Stomach (tissue), 9 donors: ENCODE results near the gene POU3F3. TPM values are rescaled to one million over a fixed set of nuclear protein-coding genes. Genes with fewer than 3 reads are reported as not detected.

Source experiments
- DNase-seq, 2 donors: peaks; one replicate each; pipeline versions ENCODE4 v3.0.0 to v3.0.0-alpha.2; 2013 to 2019
- H3K27ac ChIP-seq, 5 donors: fragments of 200-600 bp in 4 of 5; sonication (generic) in 4 of 5; one replicate each; pipeline ENCODE4 v1.5.1; 2013 to 2019; ENCODE audit warnings: mild to moderate bottlenecking in 1 of 5, moderate library complexity in 1 of 5
- H3K27me3 ChIP-seq, 3 donors: fragments of 200-600 bp; sonication (generic); one replicate each; pipeline ENCODE4 v1.5.1; 2017 to 2019; ENCODE audit warnings: mixed run types in 1 of 3
- H3K36me3 ChIP-seq, 4 donors: fragments of 200-600 bp; sonication (generic); 1 replicate in 3 of 4; 2 replicates in 1 of 4; pipeline ENCODE4 v1.5.1; 2016 to 2019
- H3K4me1 ChIP-seq, 4 donors: fragments of 200-600 bp; sonication (generic); one replicate each; pipeline ENCODE4 v1.5.1; 2016 to 2019
- H3K4me3 ChIP-seq, 4 donors: fragments of 200-600 bp; sonication (generic) in 3 of 4; one replicate each; pipeline ENCODE4 v1.5.1; 2016 to 2019; ENCODE audit warnings: mild to moderate bottlenecking in 1 of 4
- H3K9me3 ChIP-seq, 4 donors: fragments of 200-600 bp; sonication (generic); one replicate each; pipeline ENCODE4 v1.5.1; 2016 to 2019
- CTCF ChIP-seq, 7 experiments: fragments of 450-650 bp in 4 of 7; fragments of 200-600 bp in 3 of 7; sonication (generic) in 3 of 7; IDR thresholded peaks; one replicate each; pipeline ENCODE4 v1.5.1; 2016 to 2019; ENCODE audit warnings: antibody characterized with exemption in 7 of 7, control low read depth in 2 of 7, mild to moderate bottlenecking in 1 of 7
- EP300 ChIP-seq: sonication (generic); formaldehyde crosslinking; IDR thresholded peaks from one replicate; pipeline ENCODE4 v1.6.1; 2017; ENCODE audit warnings: antibody characterized with exemption
- POLR2A ChIP-seq, 4 donors: fragments of 450-650 bp; IDR thresholded peaks; one replicate each; pipeline ENCODE4 v1.6.1; 2016; ENCODE audit warnings: antibody characterized with exemption in 4 of 4, control low read depth in 2 of 4, mild to moderate bottlenecking in 1 of 4, moderate library complexity in 1 of 4
- POLR2AphosphoS5 ChIP-seq, 3 donors: sonication (generic); formaldehyde crosslinking; IDR thresholded peaks; one replicate each; pipeline ENCODE4 v1.6.1; 2016; ENCODE audit warnings: antibody characterized with exemption in 3 of 3
- WGBS, 5 donors: extraction: QIAGEN DNeasy Blood & Tissue Kit in 3 of 5; methylation state at CpG; one replicate each; pipeline versions ENCODE4 v1.1.5 to v1.1.7; 2013 to 2018; 5-methylcytosine and 5-hydroxymethylcytosine counted together
- intact Hi-C: fragments of 100-400 bp; cut with DNase I; formaldehyde crosslinking; loops from one replicate; pipeline ENCODE4 v1.15.1; 2023; ENCODE audit warnings: low total_unique reads
- polyA plus RNA-seq, 3 donors: library from polyadenylated mRNA; stranded (reverse); fragments of 200-250 nt; gene quantifications; one replicate each; pipeline ENCODE4 v1.2.3, GENCODE V29; 2013
- total RNA-seq, 5 donors: library from RNA; depleted of rRNA; stranded (reverse); fragments of >200 nt; gene quantifications; one replicate each; pipeline versions ENCODE4 v1.1.0 to v1.2.3, GENCODE V29; 2014 to 2016
- donor health status: healthy with polysubstance abuse.
- donor health status: Bipolar disorder and iron deficiency.
- donor health status: healthy.

POU3F3 gene
- total and polyA plus RNA-seq, 8 donors, result 0.37 to 0.93 TPM; not detected in 6

GRCh38 chr2:104861351-104862057 lies 7.6 kb downstream of the POU3F3 start:
- DNase-seq, result no peak
- TF ChIP-seq POLR2A (IDR thresholded peaks at IDR 0.05) (no peak), EP300 (no peak), CTCF (IDR thresholded peaks at IDR 0.05) (no peak), POLR2AphosphoS5 (IDR thresholded peaks at IDR 0.05) (no peak)
- WGBS, 5 donors, result 6 to 11% (median 8%) methylated on average over 11 of the region's 11 CpGs
- H3K4me3 ChIP-seq, result peak overlapping the region in 1 of 4 donors; percentile 23
- no peak overlapping the region for H3K27ac ChIP-seq
- H3K27me3 ChIP-seq, result peaks cover 51 to 100% (median 91%) of the 10 kb centered on the region in 3 donors
- no peaks in the 10 kb centered on the region for H3K36me3 ChIP-seq
- H3K9me3 ChIP-seq, result peaks cover 0 to 10% (median 1%) of the 10 kb centered on the region in 4 donors
- intact Hi-C loops, result no loop called here
- H3K4me1 ChIP-seq, result peaks cover 3 to 39% (median 26%) of the 10 kb centered on the region in 4 donors

DNA sequence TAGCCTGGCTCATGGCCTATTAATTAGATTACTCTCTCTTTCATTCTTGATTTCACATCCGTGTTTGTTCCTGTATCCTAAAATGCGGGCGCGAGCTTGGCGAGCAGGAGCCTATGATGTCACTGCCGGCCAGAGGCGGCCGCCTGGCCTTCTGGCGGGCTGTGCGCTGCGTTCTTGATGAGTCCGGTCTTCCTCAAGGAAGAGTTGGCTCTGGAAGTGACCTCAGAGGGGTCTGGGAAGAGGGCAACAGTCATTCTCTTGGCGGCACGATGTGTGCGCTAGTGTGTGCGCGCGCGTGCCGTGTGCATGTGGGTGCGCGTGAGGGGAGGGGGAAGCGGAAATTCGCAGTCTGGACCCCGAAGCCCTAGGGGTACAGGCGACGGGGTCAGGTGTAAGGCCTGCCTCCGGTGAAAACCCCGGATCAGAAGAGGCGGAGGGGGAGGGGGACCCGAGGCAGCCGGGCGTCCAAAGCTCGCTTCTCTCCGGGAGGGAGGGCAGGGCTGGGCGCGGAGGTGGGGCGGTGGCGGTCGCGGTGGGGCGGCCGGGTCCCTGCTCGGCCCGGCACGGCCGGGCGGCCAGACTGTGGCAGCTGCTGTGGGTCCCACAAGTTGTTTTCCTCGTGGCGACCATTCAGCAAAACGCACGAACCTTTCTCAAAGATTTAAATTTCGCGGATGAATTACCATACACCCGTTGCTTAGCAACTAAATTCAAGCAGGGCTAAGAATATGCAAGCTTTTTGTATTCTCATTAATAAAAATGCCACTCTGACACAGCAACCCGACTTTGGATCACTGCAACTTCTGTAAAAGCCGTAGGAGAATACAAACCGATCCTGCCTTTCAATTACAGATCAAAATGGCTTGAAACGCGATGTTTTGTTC lies 8.4 kb downstream of the POU3F3 start:
- Histone ChIP-seq H3K9me3 (peaks cover 0 to 7% (median 1%) of the 10 kb centered on the region in 4 donors), H3K4me3 (peak overlapping the region in 1 of 4 donors; percentile 23), H3K27me3 (peaks cover 53 to 100% (median 92%) of the 10 kb centered on the region in 3 donors), H3K4me1 (peaks cover 0 to 38% (median 21%) of the 10 kb centered on the region in 4 donors), H3K36me3 (no peaks in the 10 kb centered on the region), H3K27ac (peak overlapping the region in 1 of 5 donors; percentile 6)
- intact Hi-C loops, result no loop called here
- 3 to 7% (median 6%) methylated on average over 35 to 60 of the region's 60 CpGs for WGBS, 5 donors
- peak in 1 of 2 donors; percentile 70 for DNase-seq
- TF ChIP-seq EP300 (no peak), POLR2AphosphoS5 (IDR thresholded peaks at IDR 0.05) (no peak), POLR2A (IDR thresholded peaks at IDR 0.05) (no peak), CTCF (IDR thresholded peaks at IDR 0.05) (no peak)

- TF ChIP-seq POLR2A (IDR thresholded peaks at IDR 0.05) (no peak), CTCF (IDR thresholded peaks at IDR 0.05) (no peak), POLR2AphosphoS5 (IDR thresholded peaks at IDR 0.05) (no peak), EP300 (no peak)
- H3K27ac ChIP-seq, result no peak overlapping the region
- WGBS, 5 donors, result 8 to 21% (median 16%) methylated on average over 8 of the region's 8 CpGs
- no peak overlapping the region for H3K4me3 ChIP-seq
- intact Hi-C loops, result no loop called here
- H3K36me3 ChIP-seq, result no peaks in the 10 kb centered on the region
- peaks cover 0 to 36% (median 19%) of the 10 kb centered on the region in 4 donors for H3K4me1 ChIP-seq
- H3K27me3 ChIP-seq, result peaks cover 51 to 100% (median 92%) of the 10 kb centered on the region in 3 donors
- no peak for DNase-seq
- peaks cover 0 to 7% (median 1%) of the 10 kb centered on the region in 4 donors for H3K9me3 ChIP-seq
Observed at GRCh38 chr2:104863146-104863467, 9.2 kb downstream of the POU3F3 start.

- DNase-seq, result no peak
Observed at GRCh38 chr2:104863468-104864279, 9.8 kb downstream of the POU3F3 start.

More at GRCh38 chr2:104863468-104864279, 9.8 kb downstream of the POU3F3 start:
- Histone ChIP-seq H3K27ac (no peak overlapping the region), H3K36me3 (no peaks in the 10 kb centered on the region), H3K9me3 (peaks cover 0 to 2% (median under 1%) of the 10 kb centered on the region in 4 donors), H3K27me3 (peaks cover 54 to 100% (median 93%) of the 10 kb centered on the region in 3 donors), H3K4me3 (no peak overlapping the region), H3K4me1 (peaks cover 0 to 36% (median 19%) of the 10 kb centered on the region in 4 donors)
- TF ChIP-seq EP300 (no peak), POLR2AphosphoS5 (IDR thresholded peaks at IDR 0.05) (no peak), POLR2A (IDR thresholded peaks at IDR 0.05) (no peak), CTCF (IDR thresholded peaks at IDR 0.05) (no peak)
- WGBS, 5 donors, result 5 to 13% (median 6%) methylated on average over 24 to 60 of the region's 60 CpGs
- intact Hi-C loops, result no loop called here
